Stomach (tissue), 4 donors: ENCODE data around the gene COL6A1.

Source experiments
- CTCF ChIP-seq, 7 experiments: fragments of 450-650 bp in 4 of 7; fragments of 200-600 bp in 3 of 7; sonication (generic) in 3 of 7; IDR thresholded peaks; one replicate each; pipeline ENCODE4 v1.5.1; 2016 to 2019; ENCODE audit warnings: antibody characterized with exemption in 7 of 7, control low read depth in 2 of 7, mild to moderate bottlenecking in 1 of 7
- EP300 ChIP-seq: sonication (generic); formaldehyde crosslinking; IDR thresholded peaks from one replicate; pipeline ENCODE4 v1.6.1; 2017; ENCODE audit warnings: antibody characterized with exemption
- POLR2A ChIP-seq, 4 donors: fragments of 450-650 bp; IDR thresholded peaks; one replicate each; pipeline ENCODE4 v1.6.1; 2016; ENCODE audit warnings: antibody characterized with exemption in 4 of 4, control low read depth in 2 of 4, mild to moderate bottlenecking in 1 of 4, moderate library complexity in 1 of 4
- POLR2AphosphoS5 ChIP-seq, 3 donors: sonication (generic); formaldehyde crosslinking; IDR thresholded peaks; one replicate each; pipeline ENCODE4 v1.6.1; 2016; ENCODE audit warnings: antibody characterized with exemption in 3 of 3

- TF ChIP-seq CTCF (IDR thresholded peaks at IDR 0.05) (no peak), POLR2A (IDR thresholded peaks at IDR 0.05) (no peak), POLR2AphosphoS5 (IDR thresholded peaks at IDR 0.05) (no peak), EP300 (no peak)
Measured at GRCh38 chr21:45997495-45998275, 16.1 kb downstream of the COL6A1 start.
